ENCODE measurements around the gene DNAH6.

DNA sequence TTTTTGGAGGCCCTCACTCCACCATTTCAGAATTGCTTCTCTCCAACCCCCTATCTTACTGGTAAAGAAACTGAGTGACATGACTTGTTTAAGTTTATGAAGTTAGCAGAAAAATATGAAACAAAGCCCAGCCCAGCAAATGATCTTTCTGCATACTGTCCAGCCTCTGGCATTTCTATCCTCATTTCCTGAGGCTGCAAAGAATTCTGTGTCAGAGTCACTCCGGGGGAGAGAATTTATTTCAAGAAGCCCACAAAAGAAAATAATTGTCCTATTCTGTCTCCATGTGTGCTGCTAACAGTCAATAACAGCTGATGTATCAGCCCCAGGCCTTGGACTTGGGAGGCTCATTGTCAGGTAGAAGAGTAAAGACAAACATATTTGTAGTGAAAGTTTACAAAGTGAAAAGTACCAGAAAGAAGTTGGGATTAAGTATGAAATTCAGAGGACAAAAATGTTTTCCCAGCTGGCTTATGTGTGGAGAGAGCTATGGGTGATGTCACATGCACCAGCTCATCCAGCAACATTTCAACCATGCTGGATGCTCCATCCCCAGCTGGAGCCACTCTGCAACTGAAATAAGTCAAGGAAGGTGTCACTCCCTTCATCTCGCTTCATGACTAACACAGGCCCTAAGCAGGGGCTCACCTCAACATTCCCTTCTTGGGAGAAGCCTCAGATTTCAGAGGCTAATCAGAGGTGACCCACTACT is 322.3 kb downstream of the DNAH6 start:
- TF ChIP-seq, protein P1, sequence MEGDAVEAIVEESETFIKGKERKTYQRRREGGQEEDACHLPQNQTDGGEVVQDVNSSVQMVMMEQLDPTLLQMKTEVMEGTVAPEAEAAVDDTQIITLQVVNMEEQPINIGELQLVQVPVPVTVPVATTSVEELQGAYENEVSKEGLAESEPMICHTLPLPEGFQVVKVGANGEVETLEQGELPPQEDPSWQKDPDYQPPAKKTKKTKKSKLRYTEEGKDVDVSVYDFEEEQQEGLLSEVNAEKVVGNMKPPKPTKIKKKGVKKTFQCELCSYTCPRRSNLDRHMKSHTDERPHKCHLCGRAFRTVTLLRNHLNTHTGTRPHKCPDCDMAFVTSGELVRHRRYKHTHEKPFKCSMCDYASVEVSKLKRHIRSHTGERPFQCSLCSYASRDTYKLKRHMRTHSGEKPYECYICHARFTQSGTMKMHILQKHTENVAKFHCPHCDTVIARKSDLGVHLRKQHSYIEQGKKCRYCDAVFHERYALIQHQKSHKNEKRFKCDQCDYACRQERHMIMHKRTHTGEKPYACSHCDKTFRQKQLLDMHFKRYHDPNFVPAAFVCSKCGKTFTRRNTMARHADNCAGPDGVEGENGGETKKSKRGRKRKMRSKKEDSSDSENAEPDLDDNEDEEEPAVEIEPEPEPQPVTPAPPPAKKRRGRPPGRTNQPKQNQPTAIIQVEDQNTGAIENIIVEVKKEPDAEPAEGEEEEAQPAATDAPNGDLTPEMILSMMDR (IDR thresholded peaks at IDR 0.05; ENCODE audit: borderline replicate concordance, extremely low read depth, low read length, poor library complexity, severe bottlenecking), result no peak
- no peak for TF ChIP-seq EZH2 (IDR thresholded peaks at IDR 0.05; ENCODE audit: borderline replicate concordance, low read depth, low read length, severe bottlenecking)

All from DND-41 (cell line).